GM19238 (cell line): ENCODE results near the gene SERPINB6.
"Not testable (repeated sequence)": the region's sequence is repeated elsewhere in the genome, so short reads cannot be mapped to it uniquely, and the experiment has no call there.

ENCODE experiments used
- DNase-seq: peaks from one replicate; pipeline ENCODE4 v3.0.0; 2011; ENCODE audit warnings: low spot score; ENCODE audit not compliant: insufficient read length

The SERPINB6 gene

GRCh38 chr6:2915150-2915549 is 56.2 kb downstream of the SERPINB6 start:
- no peak for DNase-seq

- DNase-seq = no peak
Measured at GRCh38 chr6:2914318-2914660, 57.1 kb downstream of the SERPINB6 start.

- no peak for DNase-seq
Measured at GRCh38 chr6:2913621-2914317, 57.6 kb downstream of the SERPINB6 start.

- no peak for DNase-seq
Measured at GRCh38 chr6:2911171-2911570, 60.2 kb downstream of the SERPINB6 start.

GRCh38 chr6:2909718-2910117 is 61.6 kb downstream of the SERPINB6 start:
- DNase-seq = no peak

- DNase-seq = not testable (repeated sequence)
Measured at GRCh38 chr6:2909051-2909606, 62.2 kb downstream of the SERPINB6 start.

- not testable (repeated sequence) for DNase-seq
Measured at GRCh38 chr6:2908516-2908915, 62.9 kb downstream of the SERPINB6 start.

GRCh38 chr6:2903411-2904185 is 67.8 kb downstream of the SERPINB6 start:
- DNase-seq = not testable (repeated sequence)

GRCh38 chr6:2901645-2902502 is 69.5 kb downstream of the SERPINB6 start:
- DNase-seq = not testable (repeated sequence)

- DNase-seq = no peak
Measured at GRCh38 chr6:2900821-2901644, 70.3 kb downstream of the SERPINB6 start.

GRCh38 chr6:2900221-2900807 is 71.1 kb downstream of the SERPINB6 start:
- DNase-seq = no peak

GRCh38 chr6:2899596-2899995 is 71.8 kb downstream of the SERPINB6 start:
- no peak for DNase-seq
